Mesenchymal stem cell (in vitro differentiated cells and primary cell): ENCODE measurements around the gene CEP128.

ENCODE experiments used
- DNase-seq: peaks from one replicate; pipeline ENCODE4 v3.0.0-alpha.2; 2013
- H2AFZ ChIP-seq: one replicate; pipeline ENCODE4 v1.6.1; 2013; ENCODE audit warnings: low read depth, mild to moderate bottlenecking, control low read depth, inconsistent platforms, low read length, moderate library complexity
- H2AK5ac ChIP-seq: 2 replicates; pipeline ENCODE4 v1.6.1; 2013; ENCODE audit warnings: low read length, moderate library complexity, mild to moderate bottlenecking, inconsistent platforms; ENCODE audit not compliant: severe bottlenecking
- H2BK120ac ChIP-seq: one replicate; pipeline ENCODE4 v1.6.1; 2013; ENCODE audit warnings: low read depth, mild to moderate bottlenecking, inconsistent platforms, low read length, moderate library complexity
- H2BK12ac ChIP-seq, 2 experiments: one replicate each; pipeline ENCODE4 v1.6.1; 2013; ENCODE audit warnings: inconsistent platforms in 2 of 2, low read length in 2 of 2, mild to moderate bottlenecking in 2 of 2, moderate library complexity in 2 of 2, control low read depth in 1 of 2
- H2BK15ac ChIP-seq: one replicate; pipeline ENCODE4 v1.6.1; 2013; ENCODE audit warnings: mild to moderate bottlenecking, low read depth, inconsistent platforms; ENCODE audit not compliant: poor library complexity, severe bottlenecking
- H2BK5ac ChIP-seq: 2 replicates; pipeline ENCODE4 v1.6.1; 2013; ENCODE audit warnings: low read depth, mild to moderate bottlenecking, low read length, control low read depth, inconsistent platforms; ENCODE audit not compliant: poor library complexity, severe bottlenecking
- H3K14ac ChIP-seq, 2 experiments: one replicate each; pipeline ENCODE4 v1.6.1; 2013; ENCODE audit warnings: inconsistent platforms in 2 of 2, low read length in 2 of 2, control low read depth in 1 of 2, mild to moderate bottlenecking in 1 of 2, moderate library complexity in 1 of 2
- H3K18ac ChIP-seq, 2 experiments: one replicate each; pipeline ENCODE4 v1.6.1; 2013; ENCODE audit warnings: inconsistent platforms in 2 of 2, low read length in 2 of 2, control low read depth in 1 of 2, low read depth in 1 of 2, mild to moderate bottlenecking in 1 of 2
- H3K23ac ChIP-seq, 2 experiments: one replicate each; pipeline ENCODE4 v1.6.1; 2013; ENCODE audit warnings: inconsistent platforms in 2 of 2, low read length in 2 of 2, mild to moderate bottlenecking in 2 of 2, moderate library complexity in 2 of 2, control low read depth in 1 of 2
- H3K27ac ChIP-seq: 2 replicates; pipeline ENCODE4 v1.5.1; 2013; ENCODE audit warnings: mild to moderate bottlenecking, moderate library complexity, low read length, control low read depth, inconsistent platforms; ENCODE audit not compliant: poor library complexity, severe bottlenecking
- H3K27me3 ChIP-seq, 2 experiments: 2 replicates each; pipeline versions ENCODE4 v1.6.1 to v1.7.0; 2013; ENCODE audit warnings: low read length in 2 of 2, mild to moderate bottlenecking in 2 of 2, moderate library complexity in 2 of 2, control low read depth in 1 of 2, inconsistent platforms in 1 of 2; ENCODE audit not compliant: control insufficient read depth in 1 of 2, insufficient read depth in 1 of 2
- H3K36me3 ChIP-seq, 2 experiments: 2 replicates each; pipeline versions ENCODE4 v1.6.1 to v1.7.0; 2013; ENCODE audit warnings: low read length in 2 of 2, control low read depth in 1 of 2, inconsistent platforms in 1 of 2, low read depth in 1 of 2, mild to moderate bottlenecking in 1 of 2; ENCODE audit not compliant: insufficient read depth in 2 of 2, control insufficient read depth in 1 of 2
- H3K4ac ChIP-seq, 2 experiments: one replicate each; pipeline ENCODE4 v1.6.1; 2013; ENCODE audit warnings: inconsistent platforms in 2 of 2, low read length in 2 of 2, mild to moderate bottlenecking in 2 of 2, moderate library complexity in 2 of 2, control low read depth in 1 of 2, low read depth in 1 of 2
- H3K4me1 ChIP-seq: 2 replicates; pipeline ENCODE4 v1.6.1; 2013; ENCODE audit warnings: low read depth, low read length, control low read depth; ENCODE audit not compliant: control insufficient read depth, insufficient read depth
- H3K4me2 ChIP-seq: 2 replicates; pipeline ENCODE4 v1.6.1; 2013; ENCODE audit warnings: low read length, mild to moderate bottlenecking, inconsistent platforms; ENCODE audit not compliant: poor library complexity, severe bottlenecking
- H3K4me3 ChIP-seq, 2 experiments: 2 replicates each; pipeline versions ENCODE4 v1.5.1 to v1.7.0; 2013; ENCODE audit warnings: low read length in 2 of 2, mild to moderate bottlenecking in 2 of 2, control low read depth in 1 of 2, low read depth in 1 of 2; ENCODE audit not compliant: insufficient read depth in 1 of 2
- H3K79me1 ChIP-seq: replicated peaks from 2 replicates; pipeline ENCODE4 v1.6.1; 2013; ENCODE audit warnings: mild to moderate bottlenecking, control low read depth, low read length, inconsistent platforms; ENCODE audit not compliant: poor library complexity, severe bottlenecking
- H3K9ac ChIP-seq: 2 replicates; pipeline ENCODE4 v1.7.0; 2013; ENCODE audit warnings: mild to moderate bottlenecking, low read length, moderate library complexity
- H3K9me3 ChIP-seq: 2 replicates; pipeline ENCODE4 v1.7.0; 2013; ENCODE audit warnings: mild to moderate bottlenecking, low read length; ENCODE audit not compliant: control insufficient read depth
- H4K8ac ChIP-seq: one replicate; pipeline ENCODE4 v1.6.1; 2013; ENCODE audit warnings: inconsistent platforms, mild to moderate bottlenecking, low read length, moderate library complexity
- H4K91ac ChIP-seq: one replicate; pipeline ENCODE4 v1.6.1; 2013; ENCODE audit warnings: mild to moderate bottlenecking, low read length, inconsistent platforms
- WGBS: methylation state at CpG from one replicate; pipeline ENCODE4 v1.1.7; 2013; ENCODE audit warnings: mixed read lengths; 5-methylcytosine and 5-hydroxymethylcytosine counted together

CEP128 gene

DNA sequence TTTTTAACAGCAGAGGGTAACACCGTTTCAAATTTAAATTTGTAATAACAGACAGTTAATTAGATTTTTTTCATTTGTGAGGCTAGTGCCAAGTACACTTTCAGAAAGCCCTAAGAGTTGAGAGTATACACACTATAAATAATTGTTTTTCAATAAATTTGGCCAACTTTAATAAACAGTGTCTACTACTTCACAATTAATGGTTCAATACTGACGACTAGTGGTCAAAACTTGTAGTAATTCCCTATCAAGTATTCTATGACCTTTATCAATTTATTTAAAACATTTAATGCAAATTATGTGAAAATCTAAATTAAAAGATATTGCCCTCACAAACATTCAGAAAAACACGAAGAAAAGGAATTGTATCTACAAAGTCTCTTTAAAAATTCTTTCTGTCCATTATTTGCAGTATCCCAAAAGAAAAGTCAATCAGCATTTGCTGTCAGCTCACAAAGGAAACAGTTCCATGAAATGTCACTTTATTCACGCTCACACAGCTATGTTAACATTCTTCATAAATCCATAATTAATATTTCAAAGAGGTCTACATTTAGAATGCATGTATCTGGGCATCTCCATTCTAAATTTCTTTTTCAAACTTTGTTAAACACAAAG, 91.2 kb downstream of the CEP128 start:
- Histone ChIP-seq H2BK12ac (no peak overlapping the region), H3K18ac (no peak overlapping the region), H4K91ac (no peak overlapping the region), H3K9me3 (no peaks in the 10 kb centered on the region), H2BK5ac (no peak overlapping the region), H3K4ac (no peak overlapping the region), H4K8ac (no peak overlapping the region), H3K14ac (no peak overlapping the region), H2AFZ (no peak overlapping the region), H3K36me3 (no peaks in the 10 kb centered on the region), H3K4me1 (no peaks in the 10 kb centered on the region), H3K4me3 (no peak overlapping the region), H3K4me2 (no peak overlapping the region), H3K9ac (no peak overlapping the region), H2BK120ac (no peak overlapping the region), H3K27ac (no peak overlapping the region), H3K79me1 (no peaks in the 10 kb centered on the region), H3K27me3 (no peaks in the 10 kb centered on the region), H2BK15ac (no peak overlapping the region), H3K23ac (no peak overlapping the region), H2AK5ac (no peak overlapping the region)
- DNase-seq = peak; percentile 56
- WGBS = 49% methylated on average over 2 of the region's 4 CpGs

GRCh38 chr14:80847070-80847469, 94.5 kb downstream of the CEP128 start:
- Histone ChIP-seq H4K91ac (no peak overlapping the region), H3K14ac (no peak overlapping the region), H2AK5ac (no peak overlapping the region), H2BK120ac (no peak overlapping the region), H4K8ac (no peak overlapping the region), H3K9ac (no peak overlapping the region), H3K4ac (no peak overlapping the region), H3K18ac (no peak overlapping the region), H3K4me3 (no peak overlapping the region), H2BK15ac (no peak overlapping the region), H3K4me2 (no peak overlapping the region), H2BK5ac (no peak overlapping the region), H3K4me1 (no peaks in the 10 kb centered on the region), H3K79me1 (no peaks in the 10 kb centered on the region), H2BK12ac (no peak overlapping the region), H3K27me3 (no peaks in the 10 kb centered on the region), H3K9me3 (no peaks in the 10 kb centered on the region), H3K36me3 (no peaks in the 10 kb centered on the region), H3K23ac (no peak overlapping the region), H2AFZ (no peak overlapping the region), H3K27ac (no peak overlapping the region)
- DNase-seq = no peak
- 100% methylated on average over 1 of the region's 2 CpGs for WGBS

DNA sequence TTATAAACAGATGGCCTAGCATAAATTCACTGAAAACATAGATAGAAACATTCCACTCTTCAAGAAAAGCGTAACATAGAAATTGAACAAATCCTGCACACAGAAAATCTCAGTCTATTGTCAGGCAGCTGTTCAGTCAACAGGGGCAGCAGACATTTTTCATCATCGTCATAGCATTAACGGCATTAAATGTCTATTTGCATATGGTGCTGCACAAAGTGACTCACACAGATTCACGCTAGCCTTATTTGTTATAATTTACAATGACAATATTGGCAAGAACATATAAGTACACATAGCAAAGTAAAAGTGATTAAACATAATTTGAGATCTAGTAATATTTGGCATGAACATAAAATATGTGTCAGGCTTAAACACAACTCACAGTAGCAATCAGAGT, 95.7 kb downstream of the CEP128 start:
- no peak overlapping the region for H3K23ac ChIP-seq
- H4K8ac ChIP-seq = no peak overlapping the region
- no peak overlapping the region for H2BK120ac ChIP-seq
- H4K91ac ChIP-seq = no peak overlapping the region
- no peak overlapping the region for H3K9ac ChIP-seq
- H2BK12ac ChIP-seq = no peak overlapping the region
- H2AFZ ChIP-seq = no peak overlapping the region
- no peak overlapping the region for H2BK5ac ChIP-seq
- no peak overlapping the region for H3K18ac ChIP-seq
- H3K36me3 ChIP-seq = no peaks in the 10 kb centered on the region
- H3K4ac ChIP-seq = no peak overlapping the region
- H2AK5ac ChIP-seq = no peak overlapping the region
- no peaks in the 10 kb centered on the region for H3K9me3 ChIP-seq
- H3K79me1 ChIP-seq = no peaks in the 10 kb centered on the region
- H3K27ac ChIP-seq = no peak overlapping the region
- WGBS = 99% methylated on average over 3 of the region's 4 CpGs
- H3K4me2 ChIP-seq = no peak overlapping the region
- no peak overlapping the region for H2BK15ac ChIP-seq
- no peak overlapping the region for H3K14ac ChIP-seq
- H3K4me1 ChIP-seq = no peaks in the 10 kb centered on the region
- DNase-seq = no peak
- no peaks in the 10 kb centered on the region for H3K27me3 ChIP-seq
- no peak overlapping the region for H3K4me3 ChIP-seq

- Histone ChIP-seq H3K4ac (no peak overlapping the region), H3K4me3 (no peak overlapping the region), H3K9ac (no peak overlapping the region), H2BK120ac (no peak overlapping the region), H3K79me1 (no peaks in the 10 kb centered on the region), H3K14ac (no peak overlapping the region), H3K23ac (no peak overlapping the region), H2AK5ac (no peak overlapping the region), H3K27me3 (no peaks in the 10 kb centered on the region), H3K36me3 (no peaks in the 10 kb centered on the region), H3K18ac (no peak overlapping the region), H2BK15ac (no peak overlapping the region), H3K4me1 (no peaks in the 10 kb centered on the region), H4K91ac (no peak overlapping the region), H4K8ac (no peak overlapping the region), H2BK12ac (no peak overlapping the region), H3K9me3 (no peaks in the 10 kb centered on the region), H3K4me2 (no peak overlapping the region), H3K27ac (no peak overlapping the region), H2BK5ac (no peak overlapping the region), H2AFZ (no peak overlapping the region)
- WGBS = 78% methylated on average over 2 of the region's 2 CpGs
- DNase-seq = peak; percentile 4
These were observed 96.7 kb downstream of the CEP128 start for GRCh38 chr14:80844872-80845271.
